GM21447 (cell line): ENCODE results near the gene EPB41L4B.

Source experiments
- ATAC-seq: cut with Tn5 transposase; IDR thresholded peaks from one replicate; pipeline ENCODE4 v1.9.1; 2021; ENCODE audit not compliant: unreplicated experiment

EPB41L4B gene

DNA sequence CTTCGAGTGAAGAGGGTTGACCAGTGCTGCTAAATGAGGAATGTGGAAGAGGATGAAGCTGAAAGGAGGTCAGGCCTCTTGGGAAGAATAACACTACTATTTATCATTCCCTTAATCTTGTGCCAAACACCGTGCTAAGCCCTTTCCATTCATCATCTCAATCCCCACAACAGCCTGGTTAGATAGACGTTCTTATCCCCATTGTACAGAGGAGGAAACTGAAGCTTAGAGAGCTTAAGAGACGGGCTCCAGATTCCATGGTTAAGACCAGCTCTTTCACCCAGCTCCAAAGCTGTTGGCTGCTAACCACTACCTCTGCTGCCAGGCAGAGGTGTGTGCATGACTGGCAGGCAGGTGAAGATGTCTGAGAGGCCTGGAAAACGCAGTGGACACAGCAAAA is 868 bp upstream of the EPB41L4B start:
- ATAC-seq, result no peak

DNA sequence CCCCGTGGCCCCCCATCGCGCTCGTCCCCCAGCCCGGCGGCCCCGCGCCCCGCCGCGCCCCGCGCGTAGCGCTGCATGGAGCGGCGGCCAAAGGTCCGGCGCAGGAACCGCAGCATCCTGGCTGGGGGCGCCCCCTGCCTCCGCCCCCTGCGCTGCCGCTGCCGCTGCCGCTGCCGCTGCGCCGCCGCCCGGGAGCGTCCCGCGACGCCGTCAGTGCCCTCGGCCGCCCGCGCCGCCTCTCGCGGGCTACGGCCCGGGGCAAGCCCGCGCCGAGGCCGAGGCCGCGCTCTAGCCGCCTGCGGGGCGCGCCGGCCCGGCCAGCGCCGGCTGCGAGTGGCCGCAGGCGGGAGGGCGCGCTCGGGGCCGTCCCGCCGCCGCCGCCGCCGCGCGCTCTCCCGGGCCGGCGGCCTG is 523 bp downstream of the EPB41L4B start:
- ATAC-seq, result peak; percentile 29

DNA sequence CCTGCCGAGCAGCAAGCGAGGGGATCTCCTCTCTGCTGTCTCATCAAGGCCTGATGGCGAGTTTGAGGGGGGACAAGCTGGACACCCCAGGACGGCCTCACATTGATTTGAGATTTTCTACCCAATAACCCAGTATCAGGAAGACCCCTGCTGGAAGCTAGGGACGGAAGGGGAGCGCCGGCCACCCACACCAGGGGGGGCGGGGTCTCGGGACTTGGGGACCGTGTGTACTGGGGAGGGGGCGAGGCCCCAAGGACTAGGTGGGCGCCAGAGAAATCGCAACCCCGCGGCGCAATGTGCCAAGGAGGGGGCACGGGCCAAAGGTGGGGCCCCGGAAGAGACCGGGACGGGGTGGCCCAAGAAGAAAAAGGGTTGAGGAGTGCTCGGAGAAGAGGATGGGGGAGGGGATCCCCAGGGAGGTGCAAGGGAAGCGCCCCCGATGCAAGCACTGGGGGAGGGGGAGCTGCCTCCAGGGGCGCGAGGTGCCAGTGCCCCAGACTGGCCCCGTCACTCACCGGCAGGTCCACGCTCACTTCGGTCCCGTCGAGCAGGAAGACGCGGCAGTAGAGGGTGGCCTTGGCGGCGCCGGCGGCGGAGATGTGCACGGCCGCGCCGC is 1.1 kb downstream of the EPB41L4B start:
- peak; percentile 32 for ATAC-seq

DNA sequence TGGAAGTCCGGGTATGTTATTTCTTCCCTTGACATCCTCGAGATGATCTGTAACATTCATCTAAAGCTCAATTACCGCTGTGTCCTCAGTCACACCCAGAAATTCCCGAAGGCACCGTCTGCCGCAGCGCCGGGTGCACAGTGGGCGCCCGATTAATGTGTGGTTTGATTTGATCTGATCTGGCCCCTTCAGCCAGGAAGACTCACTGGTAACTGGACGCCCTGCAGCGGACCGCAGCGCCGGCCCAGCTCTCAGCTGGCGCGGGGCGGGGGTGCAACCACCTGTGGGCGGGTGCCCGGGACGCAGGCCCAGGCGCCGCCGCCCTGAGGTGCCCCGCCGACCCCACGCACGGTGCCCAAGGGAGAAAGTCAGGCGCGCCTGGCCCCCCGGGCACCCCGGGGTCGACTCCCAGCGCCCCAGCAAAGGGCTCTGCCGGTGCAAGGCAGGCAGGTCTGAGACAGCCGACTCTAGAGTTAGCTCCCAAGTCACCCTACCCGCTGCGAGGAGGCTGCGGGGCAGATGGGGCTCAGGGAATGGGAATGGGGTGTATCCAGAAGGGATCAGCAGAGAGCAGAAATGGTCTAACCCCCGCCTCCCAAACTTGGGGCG is 1.7 kb downstream of the EPB41L4B start:
- ATAC-seq, result no peak

DNA sequence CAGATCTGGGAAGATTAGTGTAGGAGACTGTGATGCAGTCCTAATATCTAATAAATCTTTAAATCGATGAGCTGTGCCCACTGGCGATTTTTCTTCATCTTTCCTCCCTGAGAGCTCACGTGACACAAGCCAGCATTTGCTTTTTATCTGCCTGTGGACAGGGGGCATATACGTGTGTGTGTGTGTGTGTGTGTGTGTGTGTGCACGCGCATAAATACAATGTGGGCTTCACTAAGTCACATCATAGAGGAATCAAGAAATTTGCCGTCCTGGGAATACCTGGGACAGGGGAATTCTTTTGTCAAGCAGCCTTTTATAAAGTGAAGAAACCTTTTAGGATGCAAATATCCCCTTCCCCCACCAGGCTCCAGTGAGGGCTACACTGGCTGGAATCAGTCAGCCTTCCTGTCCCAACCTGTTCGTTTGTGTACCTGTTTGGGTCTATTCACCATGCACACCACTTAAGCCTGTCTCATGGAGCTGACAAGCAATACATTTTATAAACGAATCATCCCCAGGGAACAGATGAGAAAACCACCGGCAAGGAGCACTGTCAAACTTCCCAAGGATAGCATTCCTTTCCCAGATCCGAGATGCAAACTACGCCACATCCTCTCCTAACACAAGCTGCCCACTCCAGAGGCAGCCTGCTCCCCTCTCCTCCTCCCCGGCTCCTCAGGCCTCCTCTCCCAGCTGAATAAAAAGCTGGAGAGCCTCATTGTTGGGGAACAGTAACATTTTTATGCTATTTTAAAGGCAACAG is 2.7 kb downstream of the EPB41L4B start:
- ATAC-seq, result no peak

DNA sequence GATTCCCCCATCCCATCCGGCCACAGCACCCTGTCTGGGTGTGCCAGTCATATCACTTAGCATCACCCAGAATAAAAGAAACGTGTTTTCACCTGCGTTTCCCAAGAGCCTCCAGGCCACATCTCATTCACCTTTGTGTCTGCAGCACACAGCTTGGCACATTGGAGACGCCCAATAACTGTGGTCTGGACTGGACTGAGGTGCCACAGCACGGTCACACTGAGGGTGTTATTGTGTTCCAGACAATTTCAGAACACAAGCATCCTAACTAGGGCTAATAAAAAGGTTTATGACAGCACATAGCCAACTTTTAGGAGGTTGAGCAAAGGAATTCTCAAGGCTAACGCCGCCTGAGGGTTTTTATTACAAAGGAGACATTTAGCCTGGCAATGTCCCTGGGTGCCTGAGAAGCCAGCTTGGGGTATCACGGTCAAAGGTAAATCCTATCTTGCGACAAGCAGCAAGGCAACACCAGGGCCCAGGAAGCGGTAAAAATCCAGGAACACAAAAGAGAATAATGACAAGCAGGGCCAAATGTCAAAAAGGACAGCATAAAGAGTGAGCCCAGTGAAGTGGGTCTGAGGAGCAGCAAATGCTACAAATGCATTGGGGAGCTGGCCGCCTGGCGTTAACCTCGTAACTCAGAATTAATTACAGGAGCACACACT is 3.4 kb downstream of the EPB41L4B start:
- ATAC-seq, result no peak

DNA sequence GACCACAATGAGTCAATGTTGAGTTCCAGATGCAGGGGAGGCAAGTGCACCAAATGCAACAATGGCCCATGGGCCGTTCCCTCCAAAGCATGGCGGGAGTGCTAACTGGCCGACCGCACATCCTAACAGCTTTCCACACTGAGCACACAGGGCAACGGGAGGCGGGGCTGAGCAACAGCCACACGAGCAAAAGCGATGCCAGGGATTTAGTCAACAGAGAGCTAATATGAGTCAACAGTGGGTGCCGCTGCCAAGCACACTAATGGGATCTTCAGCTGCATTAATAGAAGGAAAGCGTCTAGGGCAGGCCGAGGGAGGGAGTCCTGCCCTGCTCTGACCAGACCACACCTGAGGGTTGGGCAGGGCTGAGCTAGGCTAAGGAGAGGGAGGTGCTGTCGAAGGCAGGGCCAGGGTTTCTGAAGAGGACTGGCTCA is 4.6 kb downstream of the EPB41L4B start:
- no peak for ATAC-seq

DNA sequence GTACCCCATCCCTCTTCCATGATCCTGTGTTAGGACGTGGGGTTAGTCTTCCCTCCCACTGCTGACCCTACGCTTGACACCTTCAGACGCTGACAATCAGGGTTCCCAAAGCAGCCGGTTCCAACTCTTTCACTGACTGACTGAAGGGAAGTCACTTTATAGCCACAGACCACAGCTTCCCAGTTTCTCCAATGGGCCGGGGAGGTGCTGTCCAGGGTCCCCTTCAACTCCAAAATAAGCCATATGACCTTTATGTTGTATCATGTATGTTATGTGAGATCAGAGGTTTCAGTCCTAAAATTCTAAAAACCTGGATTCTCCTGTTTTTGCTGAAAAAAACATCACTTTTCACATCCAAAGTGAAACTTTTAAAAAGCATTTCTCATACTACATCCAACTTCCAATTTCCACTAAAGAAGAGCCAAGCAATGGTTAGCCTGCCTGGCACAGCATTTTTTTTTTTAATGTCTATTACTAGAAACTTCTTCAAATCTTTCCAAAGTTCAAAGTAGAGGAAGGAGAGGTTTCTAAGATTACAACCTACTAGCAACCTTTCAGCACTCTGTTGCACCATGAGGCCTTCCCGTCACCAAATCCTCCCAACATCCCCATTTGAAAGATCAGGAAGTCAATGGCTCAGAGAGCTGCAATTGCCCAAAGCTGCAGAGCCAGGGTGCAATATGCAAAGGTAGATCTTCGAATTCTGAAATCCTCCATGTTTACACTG is 5.2 kb downstream of the EPB41L4B start:
- ATAC-seq, result no peak

DNA sequence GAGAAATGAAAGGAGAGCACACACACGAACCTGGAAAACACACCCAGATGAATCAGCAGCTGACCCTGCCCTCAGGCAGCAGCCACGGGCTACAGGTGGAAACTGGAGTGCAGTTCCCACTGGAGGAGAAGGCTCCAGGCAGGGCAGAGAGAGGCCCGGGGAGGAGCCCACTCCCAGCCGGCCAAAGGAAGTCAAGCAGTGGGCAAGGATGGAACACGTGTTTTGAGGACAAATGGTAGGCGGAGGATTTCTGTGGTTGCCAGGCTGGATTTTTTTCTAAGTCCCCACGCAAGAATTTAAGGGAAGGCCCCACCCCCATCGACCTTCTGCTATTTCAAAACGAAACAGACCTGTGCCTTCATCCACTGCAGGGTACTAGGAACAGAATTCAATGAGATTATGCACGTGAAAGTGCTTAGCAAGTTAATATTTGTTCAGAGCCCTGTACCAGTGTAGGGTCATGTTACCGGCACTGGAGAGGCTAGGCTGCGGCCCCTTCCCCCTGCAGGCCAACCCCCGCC is 6.8 kb downstream of the EPB41L4B start:
- no peak for ATAC-seq

DNA sequence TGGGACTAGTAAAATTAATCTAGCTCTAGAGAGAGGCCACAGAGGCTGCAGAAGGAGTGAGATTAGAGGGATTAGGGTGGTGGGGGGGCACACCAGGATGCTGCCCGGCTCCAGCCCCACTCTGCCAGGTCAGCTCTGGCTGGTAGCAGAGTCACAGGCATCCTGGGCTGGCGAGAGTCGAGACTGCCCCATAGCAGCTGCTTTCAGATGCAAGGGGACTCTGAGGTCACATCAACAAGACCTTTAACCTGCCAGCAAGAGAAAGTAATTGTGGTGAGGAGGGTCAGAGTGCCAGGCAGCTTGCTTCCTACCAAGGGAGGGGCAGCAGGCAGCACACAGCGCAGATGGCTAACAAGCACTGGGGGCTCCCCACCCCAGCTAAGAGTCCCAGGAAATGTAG is 7.5 kb downstream of the EPB41L4B start:
- no peak for ATAC-seq

DNA sequence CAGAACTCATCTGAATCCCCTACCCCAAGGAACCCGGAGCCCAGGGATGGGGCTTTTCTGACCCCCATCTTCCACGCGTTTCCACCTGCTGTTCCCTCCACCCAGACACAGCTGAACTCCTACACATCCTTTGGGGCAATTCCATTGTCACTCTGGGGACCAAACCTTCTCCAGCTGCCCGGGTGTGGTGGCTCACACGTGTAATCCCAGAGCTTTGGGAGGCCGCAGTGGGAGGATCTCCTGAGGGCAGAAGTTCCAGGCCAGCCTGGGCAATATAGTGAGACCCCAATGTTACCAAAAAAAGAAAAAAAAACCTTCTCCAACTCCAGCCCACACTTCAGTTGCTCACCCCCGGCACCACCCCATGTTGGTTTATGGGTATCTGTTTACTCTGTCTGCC is 8.1 kb downstream of the EPB41L4B start:
- no peak for ATAC-seq

DNA sequence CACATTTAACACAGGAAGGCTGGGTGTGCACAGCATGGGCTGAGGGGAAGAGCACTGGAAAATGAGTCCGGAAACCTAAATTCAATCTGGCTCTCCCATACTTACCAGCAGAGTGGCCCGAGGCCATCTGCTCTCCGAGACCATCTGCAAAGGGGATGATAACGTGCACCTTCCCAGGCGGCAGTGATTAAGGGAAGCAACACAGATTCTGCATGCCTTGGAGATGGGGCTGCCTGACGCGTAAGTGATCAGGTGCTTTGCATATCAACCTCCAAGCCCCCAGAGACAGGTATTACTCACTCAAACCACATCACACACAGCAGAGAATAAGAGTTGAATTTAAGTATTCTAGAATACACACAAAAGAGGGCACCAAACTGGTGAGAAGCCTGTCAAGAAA is 9.1 kb downstream of the EPB41L4B start:
- no peak for ATAC-seq

DNA sequence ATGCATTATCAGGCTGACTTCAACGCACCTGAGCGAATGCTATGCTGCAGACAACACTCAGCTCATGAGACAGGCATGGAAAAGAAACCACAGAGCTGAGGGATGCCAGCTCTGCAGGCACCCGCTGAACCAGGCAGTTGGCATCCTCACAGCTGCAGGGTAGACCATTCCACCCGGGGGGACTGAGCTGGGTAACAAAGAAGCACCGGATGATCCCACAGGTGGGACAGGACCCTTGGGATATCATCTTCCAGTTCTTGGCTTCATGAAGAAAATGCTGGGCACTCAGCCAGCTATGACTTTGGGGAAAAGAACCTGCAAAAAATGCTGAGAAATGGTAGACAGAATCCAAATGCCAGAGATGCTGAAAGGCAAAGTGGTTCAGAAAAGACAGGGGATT is 9.6 kb downstream of the EPB41L4B start:
- no peak for ATAC-seq

DNA sequence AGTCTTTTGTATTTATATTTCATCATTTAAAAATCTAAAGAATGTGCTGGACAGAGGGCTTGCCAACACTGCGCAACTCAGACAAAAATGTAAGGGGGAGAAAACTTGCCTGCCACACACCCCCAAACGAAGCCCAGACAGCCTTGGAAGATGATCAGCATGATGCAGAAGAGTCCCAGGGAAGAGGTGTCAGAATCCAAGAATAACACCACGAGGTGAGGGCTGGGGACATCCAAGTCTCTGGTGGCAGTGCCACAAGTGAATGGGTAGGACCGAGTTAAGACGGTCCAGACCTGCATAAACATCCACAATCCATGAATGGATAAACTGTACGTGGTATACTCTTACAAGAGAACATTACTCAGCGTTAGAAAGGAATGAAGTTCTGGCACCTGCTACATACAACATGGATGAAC is 10.4 kb downstream of the EPB41L4B start:
- no peak for ATAC-seq

DNA sequence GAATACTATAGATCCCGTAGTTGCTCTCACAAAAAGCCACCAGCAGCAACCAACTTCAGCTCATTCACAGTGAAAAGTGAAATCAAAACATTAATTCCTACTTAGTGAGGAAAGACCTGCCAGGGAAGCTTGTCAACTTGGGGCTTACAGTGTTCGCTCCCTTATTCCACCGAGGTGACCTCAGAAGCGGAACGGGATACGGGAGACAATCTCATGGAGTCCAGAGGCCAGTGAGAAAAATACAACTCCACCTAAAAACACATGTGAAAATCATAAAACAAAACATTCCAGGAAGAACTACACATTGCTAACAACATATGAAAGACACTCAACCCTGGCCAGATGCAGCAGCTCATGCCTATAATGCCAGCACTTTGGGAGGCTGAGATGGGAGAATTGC is 11.6 kb downstream of the EPB41L4B start:
- ATAC-seq, result no peak

DNA sequence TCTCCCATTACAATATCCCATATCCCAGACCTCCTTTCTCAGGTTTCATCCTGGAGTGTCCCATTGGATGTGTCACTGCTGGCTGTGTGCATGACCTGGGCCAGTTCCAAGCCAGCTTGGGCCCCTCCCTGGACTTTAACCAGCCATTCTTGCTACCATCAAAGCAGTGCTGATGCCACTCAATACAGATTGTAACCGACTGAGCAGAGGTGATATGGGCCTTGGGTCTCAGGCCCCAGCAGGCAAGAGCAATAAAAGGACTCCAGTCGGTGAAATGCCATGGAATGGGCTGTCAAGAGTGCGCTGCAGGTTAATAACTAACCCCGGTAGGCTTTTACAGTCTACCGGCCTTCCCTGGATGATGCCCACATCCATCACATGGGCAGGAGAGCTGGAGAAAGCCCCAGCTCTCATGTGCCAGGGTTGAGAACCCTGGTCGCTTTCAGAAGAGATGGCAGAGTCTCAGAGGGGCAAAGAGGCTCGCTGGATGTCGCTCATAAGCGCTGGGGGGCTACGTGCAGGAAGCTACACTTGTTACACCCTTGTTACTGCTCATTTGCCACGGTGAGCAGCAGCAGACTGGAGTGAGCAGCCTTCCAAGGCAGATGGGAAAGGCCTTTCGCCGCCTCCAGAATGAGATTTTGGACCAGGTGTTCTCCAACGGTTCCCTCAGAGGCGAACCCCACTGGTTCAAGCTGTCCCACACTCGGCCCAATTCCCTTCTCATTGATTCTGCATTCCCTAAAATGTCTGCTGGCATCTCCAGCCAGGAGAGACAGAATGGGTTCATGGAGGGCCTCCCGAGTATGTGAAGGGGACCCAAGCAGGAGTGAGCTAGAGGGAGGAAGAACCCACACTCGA is 13.2 kb downstream of the EPB41L4B start:
- ATAC-seq, result no peak

DNA sequence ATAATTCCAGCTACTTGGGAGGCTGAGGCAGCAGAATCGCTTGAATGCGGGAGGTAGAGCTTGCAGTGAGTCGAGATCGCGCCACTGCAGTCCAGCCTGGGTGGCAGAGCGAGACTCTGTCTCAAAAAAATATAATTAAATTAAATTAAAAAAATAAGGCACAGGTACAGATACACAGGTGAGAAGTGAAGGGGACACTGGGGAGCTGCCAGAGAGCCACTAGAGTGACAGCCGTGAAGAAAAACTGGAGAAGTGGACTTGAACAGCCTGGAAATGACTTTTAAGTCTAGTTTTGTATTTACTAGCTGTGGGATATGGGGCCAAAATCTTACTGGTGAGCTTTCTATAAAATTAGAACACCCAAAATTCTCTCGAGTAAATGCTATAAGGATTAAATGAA is 15.1 kb downstream of the EPB41L4B start:
- no peak for ATAC-seq

DNA sequence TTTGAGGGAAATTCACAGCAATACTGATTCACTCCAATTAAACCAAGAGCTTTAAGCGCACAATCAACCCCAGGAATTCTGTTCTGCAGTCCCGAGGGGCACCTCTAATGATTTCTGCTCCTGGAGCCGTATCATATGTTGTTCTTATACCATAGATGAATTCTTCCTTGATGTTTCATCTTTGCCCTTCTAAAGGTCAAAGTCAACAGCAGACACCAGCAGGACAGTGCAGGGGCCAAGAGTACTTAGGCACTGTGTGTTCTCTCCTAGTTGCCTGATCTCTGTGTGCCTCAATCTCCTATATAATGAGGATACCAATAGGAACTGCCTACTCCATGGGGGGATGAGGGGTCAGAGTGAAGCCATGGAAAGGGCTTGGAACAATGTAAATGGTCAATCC is 16.5 kb downstream of the EPB41L4B start:
- ATAC-seq, result no peak

DNA sequence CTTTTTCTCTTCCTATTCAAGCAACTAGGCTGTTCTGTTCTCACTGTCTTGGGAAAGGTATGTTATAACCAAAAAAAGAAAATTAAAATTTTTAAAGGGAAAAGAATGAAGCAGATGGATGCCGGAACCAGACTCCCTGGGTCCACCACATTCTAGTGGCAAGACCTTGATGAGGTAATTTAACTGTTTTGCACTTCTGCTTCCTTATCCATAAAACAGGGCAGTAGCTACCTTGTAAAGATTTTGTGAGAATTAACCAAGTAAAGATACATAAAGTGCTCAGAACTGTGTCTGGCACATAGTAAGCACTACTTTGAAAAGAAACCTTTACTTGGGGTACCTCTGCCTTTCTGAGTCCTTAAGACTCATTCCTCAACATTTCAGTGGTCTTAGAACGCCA is 17.0 kb downstream of the EPB41L4B start:
- ATAC-seq, result no peak

DNA sequence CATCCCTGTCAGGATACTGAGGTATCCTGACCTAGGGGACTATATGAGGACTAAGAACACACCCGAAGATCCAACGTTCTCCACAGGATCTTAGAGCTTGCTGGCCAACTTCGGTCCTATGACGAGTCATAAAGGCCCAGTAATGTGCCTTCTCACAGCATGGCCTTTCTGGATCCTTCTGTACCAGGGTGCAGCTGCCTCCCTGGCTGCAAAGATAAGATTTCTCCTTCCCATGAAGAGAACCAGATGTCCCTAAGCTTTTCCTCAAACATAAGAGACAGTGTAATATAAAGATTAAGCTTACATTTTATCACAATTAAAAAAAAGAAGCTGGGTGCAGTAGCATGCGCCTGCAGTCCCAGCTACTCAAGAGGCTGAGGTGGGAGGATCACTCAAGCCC is 18.3 kb downstream of the EPB41L4B start:
- no peak for ATAC-seq
